SK-N-SH (cell line): ENCODE measurements around the gene SERPINB3.
A peak's percentile ranks its signal among the peaks of the same experiment; 100 is the strongest.
"Not testable (repeated sequence)": the region's sequence is repeated elsewhere in the genome, so short reads cannot be mapped to it uniquely, and the experiment has no call there.

ENCODE experiments used
- CTCF ChIP-seq: fragments of 200-600 bp; sonication (generic); IDR thresholded peaks from 2 replicates; pipeline ENCODE4 v1.6.1; 2017; ENCODE audit warnings: antibody characterized with exemption, mild to moderate bottlenecking, moderate library complexity
- ELF1 ChIP-seq: IDR thresholded peaks from 2 replicates; pipeline ENCODE4 v1.4.0; 2012
- FOSL2 ChIP-seq: IDR thresholded peaks from 2 replicates; pipeline ENCODE4 v1.4.0; 2012; ENCODE audit warnings: low read depth, mild to moderate bottlenecking, moderate library complexity, borderline replicate concordance
- GATA2 ChIP-seq: sonication (generic); formaldehyde crosslinking; IDR thresholded peaks from 2 replicates; pipeline ENCODE4 v1.5.0; 2020; ENCODE audit warnings: mild to moderate bottlenecking, missing genetic modification reagents
- NRF1 ChIP-seq: IDR thresholded peaks from 2 replicates; pipeline ENCODE4 v1.6.1; 2012; ENCODE audit warnings: low read depth, mild to moderate bottlenecking, low read length
- POLR2AphosphoS5 ChIP-seq: IDR thresholded peaks from 2 replicates; pipeline ENCODE4 v1.6.1; 2012; ENCODE audit warnings: low read depth, low read length
- RAD21 ChIP-seq: IDR thresholded peaks from 2 replicates; pipeline ENCODE4 v1.6.1; 2012; ENCODE audit warnings: mild to moderate bottlenecking, low read length
- RXRA ChIP-seq: IDR thresholded peaks from 2 replicates; pipeline ENCODE4 v1.4.0; 2012; ENCODE audit warnings: low read depth, mild to moderate bottlenecking, borderline replicate concordance
- SMC3 ChIP-seq: IDR thresholded peaks from 2 replicates; pipeline ENCODE4 v1.6.1; 2012; ENCODE audit warnings: low read depth, low read length, improper control_type of control experiment
- TAF1 ChIP-seq: IDR thresholded peaks from 2 replicates; pipeline ENCODE4 v1.6.1; 2012; ENCODE audit warnings: low read depth, mild to moderate bottlenecking, low read length, moderate library complexity, borderline replicate concordance
- YY1 ChIP-seq: IDR thresholded peaks from 2 replicates; pipeline ENCODE4 v1.4.0; 2012; ENCODE audit warnings: low read depth, mild to moderate bottlenecking
- ZBTB33 ChIP-seq: IDR thresholded peaks from 2 replicates; pipeline ENCODE4 v1.4.0; 2012; ENCODE audit warnings: low read depth, borderline replicate concordance

GRCh38 chr18:63641157-63641680 is 20.5 kb downstream of the SERPINB3 start:
- not testable (repeated sequence) for TF ChIP-seq NRF1, CTCF, ZBTB33, RAD21, POLR2AphosphoS5, GATA2, TAF1, ELF1, YY1, RXRA, SMC3
- TF ChIP-seq FOSL2 = peak; percentile 47
